Measurements from ENCODE around the gene IL34.

IL34 gene

GRCh38 chr16:70663524-70664324 is 17.4 kb downstream of the IL34 start:
- TF ChIP-seq CTCF (IDR thresholded peaks at IDR 0.05): no peak
- Histone ChIP-seq H3K4me2 (ENCODE audit: low read length) (no peak overlapping the region), H2AFZ (no peak overlapping the region), H3K27me3 (ENCODE audit: control insufficient read depth, insufficient read depth, low read length) (no peaks in the 10 kb centered on the region), H3K4me1 (no peaks in the 10 kb centered on the region), H3K36me3 (ENCODE audit: control insufficient read depth, insufficient read depth, low read length) (no peaks in the 10 kb centered on the region), H3K4me3 (ENCODE audit: low read depth, low read length) (no peak overlapping the region), H3K9ac (no peak overlapping the region), H3K9me3 (ENCODE audit: control insufficient read depth, low read length) (no peaks in the 10 kb centered on the region), H3K27ac (no peak overlapping the region), H3K79me2 (no peaks in the 10 kb centered on the region)

- Histone ChIP-seq H3K4me1 (no peaks in the 10 kb centered on the region), H3K4me2 (ENCODE audit: low read length) (no peak overlapping the region), H3K27ac (no peak overlapping the region), H3K9me3 (ENCODE audit: control insufficient read depth, low read length) (no peaks in the 10 kb centered on the region), H2AFZ (no peak overlapping the region), H3K79me2 (no peaks in the 10 kb centered on the region), H3K27me3 (ENCODE audit: control insufficient read depth, insufficient read depth, low read length) (no peaks in the 10 kb centered on the region), H3K9ac (no peak overlapping the region), H3K4me3 (ENCODE audit: low read depth, low read length) (no peak overlapping the region), H3K36me3 (ENCODE audit: control insufficient read depth, insufficient read depth, low read length) (no peaks in the 10 kb centered on the region)
- no peak for TF ChIP-seq CTCF (IDR thresholded peaks at IDR 0.05)
Measured at GRCh38 chr16:70664325-70665112, 18.2 kb downstream of the IL34 start.

GRCh38 chr16:70665113-70665694 is 18.8 kb downstream of the IL34 start:
- Histone ChIP-seq H3K4me2 (ENCODE audit: low read length) (no peak overlapping the region), H3K79me2 (no peaks in the 10 kb centered on the region), H3K27ac (no peak overlapping the region), H2AFZ (no peak overlapping the region), H3K4me1 (no peaks in the 10 kb centered on the region), H3K9me3 (ENCODE audit: control insufficient read depth, low read length) (no peaks in the 10 kb centered on the region), H3K9ac (no peak overlapping the region), H3K27me3 (ENCODE audit: control insufficient read depth, insufficient read depth, low read length) (no peaks in the 10 kb centered on the region), H3K36me3 (ENCODE audit: control insufficient read depth, insufficient read depth, low read length) (no peaks in the 10 kb centered on the region), H3K4me3 (ENCODE audit: low read depth, low read length) (no peak overlapping the region)
- TF ChIP-seq CTCF (IDR thresholded peaks at IDR 0.05): no peak

- Histone ChIP-seq H3K4me2 (ENCODE audit: low read length) (no peak overlapping the region), H3K9ac (no peak overlapping the region), H3K27me3 (ENCODE audit: control insufficient read depth, insufficient read depth, low read length) (no peaks in the 10 kb centered on the region), H3K79me2 (no peaks in the 10 kb centered on the region), H3K36me3 (ENCODE audit: control insufficient read depth, insufficient read depth, low read length) (no peaks in the 10 kb centered on the region), H3K4me3 (ENCODE audit: low read depth, low read length) (no peak overlapping the region), H3K4me1 (no peaks in the 10 kb centered on the region), H3K9me3 (ENCODE audit: control insufficient read depth, low read length) (no peaks in the 10 kb centered on the region), H2AFZ (no peak overlapping the region), H3K27ac (no peak overlapping the region)
- TF ChIP-seq CTCF (IDR thresholded peaks at IDR 0.05): no peak
Measured at GRCh38 chr16:70665806-70666735, 19.7 kb downstream of the IL34 start.

All from parathyroid adenoma (tissue), 2 donors.